A673 (cell line): ENCODE results near the gene FBN1.

ENCODE experiments used
- CTCF ChIP-seq: fragments of 300-800, 200-600 bp; sonication (generic); conservative IDR thresholded peaks from 2 replicates; pipeline ENCODE4 v1.5.1; 2017; ENCODE audit warnings: low read depth, mild to moderate bottlenecking, antibody characterized with exemption, low read length, moderate library complexity, mixed read lengths
- EZH2 ChIP-seq: fragments of 200-600 bp; sonication (generic); IDR thresholded peaks from 2 replicates; pipeline ENCODE4 v1.6.1; 2017; ENCODE audit warnings: borderline replicate concordance, low read depth, mild to moderate bottlenecking, mixed read lengths, antibody characterized with exemption, low read length; ENCODE audit not compliant: poor library complexity, severe bottlenecking

DNA sequence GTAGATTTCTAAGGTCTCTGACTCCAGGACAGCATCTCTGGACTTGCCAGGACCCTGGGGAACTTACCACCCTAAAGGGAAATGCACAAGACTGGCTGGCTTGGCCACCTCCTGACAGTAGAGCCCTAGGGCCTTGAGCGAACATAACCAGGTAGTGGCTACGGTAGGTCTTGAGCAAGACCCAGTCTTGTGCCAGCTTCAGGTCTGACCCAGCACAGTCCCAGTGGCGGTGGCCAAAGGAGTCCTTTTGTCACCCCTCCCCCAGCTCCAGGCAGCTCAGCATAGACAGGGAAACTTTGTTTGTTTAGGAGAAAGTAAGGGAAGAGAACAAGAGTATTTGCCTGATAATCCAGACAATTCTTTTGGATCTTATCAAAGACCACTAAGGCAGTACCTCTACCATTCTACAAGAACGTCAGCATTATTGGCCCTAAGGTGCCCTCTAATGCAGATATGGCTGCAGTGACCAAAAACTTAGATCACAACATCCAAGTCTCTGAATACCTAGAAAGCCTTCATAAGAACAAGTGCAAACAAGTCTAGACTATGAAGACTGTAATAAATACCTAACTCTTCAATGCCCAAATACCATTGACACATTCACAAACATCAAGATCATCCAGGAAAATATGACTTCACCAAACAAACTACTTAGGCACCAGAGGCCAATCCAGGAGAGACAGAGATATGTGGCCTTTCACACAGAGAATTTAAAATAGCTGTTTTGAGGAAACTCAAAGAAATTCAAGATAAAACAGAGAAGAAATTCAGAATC is 38.7 kb upstream of the FBN1 start:
- no peak for TF ChIP-seq CTCF
- TF ChIP-seq EZH2 = no peak
